ENCODE measurements around the gene FAM200A. TPM values are rescaled to one million over a fixed set of nuclear protein-coding genes. Genes with fewer than 3 reads are reported as not detected.

FAM200A gene
- total RNA-seq, 1 donor from 2014 or later: 21.1 TPM

GRCh38 chr7:99557940-99558305, 6.0 kb upstream of the FAM200A start:
- Mint-ChIP-seq H3K4me3 (peak overlapping the region; percentile 95), H3K27ac (peak overlapping the region; percentile 97), H3K36me3 (peaks cover 32% of the 10 kb centered on the region), H3K27me3 (ENCODE audit: insufficient read depth, low read depth) (peaks cover 3% of the 10 kb centered on the region), H3K4me1 (peaks cover 14% of the 10 kb centered on the region), H3K9me3 (no peaks in the 10 kb centered on the region)
- no peaks in the 10 kb centered on the region for H3K36me3 ChIP-seq
- H3K4me2 ChIP-seq: peak overlapping the region; percentile 82
- H3K79me2 ChIP-seq (ENCODE audit: low read depth): peaks cover 64% of the 10 kb centered on the region
- no peak for TF ChIP-seq CTCF (IDR thresholded peaks at IDR 0.05)
- no peak for TF ChIP-seq EZH2 (IDR thresholded peaks at IDR 0.05)
- TF ChIP-seq EZH2phosphoT487 (IDR thresholded peaks at IDR 0.05): no peak
- H3K9me3 ChIP-seq (ENCODE audit: low read depth): no peaks in the 10 kb centered on the region
- no peaks in the 10 kb centered on the region for H3K27me3 ChIP-seq
- peaks cover 14% of the 10 kb centered on the region for H3K4me1 ChIP-seq
- H3K27ac ChIP-seq: peak overlapping the region; percentile 93
- peaks cover 15% of the 10 kb centered on the region for H4K20me1 ChIP-seq (ENCODE audit: low read depth)
- H3K4me3 ChIP-seq: peak overlapping the region; percentile 95
- peaks cover 16% of the 10 kb centered on the region for H3F3A ChIP-seq (ENCODE audit: low read depth)
- peak overlapping the region; percentile 99 for H3K9ac ChIP-seq
- no peak for DNase-seq (ENCODE audit: low spot score)
- H2AFZ ChIP-seq (replicated peaks): peak overlapping the region; percentile 91

GRCh38 chr7:99557196-99557607, 5.3 kb upstream of the FAM200A start:
- no peak overlapping the region for H2AFZ ChIP-seq (replicated peaks)
- TF ChIP-seq EZH2 (IDR thresholded peaks at IDR 0.05): no peak
- no peak for TF ChIP-seq EZH2phosphoT487 (IDR thresholded peaks at IDR 0.05)
- no peak for TF ChIP-seq CTCF (IDR thresholded peaks at IDR 0.05)
- H3K9ac ChIP-seq: peak overlapping the region; percentile 99
- peaks cover 59% of the 10 kb centered on the region for H3K79me2 ChIP-seq (ENCODE audit: low read depth)
- peaks cover 14% of the 10 kb centered on the region for H3K4me1 ChIP-seq
- H4K20me1 ChIP-seq (ENCODE audit: low read depth): peaks cover 15% of the 10 kb centered on the region
- Mint-ChIP-seq H3K4me3 (peak overlapping the region; percentile 95), H3K27ac (peak overlapping the region; percentile 62), H3K9me3 (no peaks in the 10 kb centered on the region), H3K27me3 (ENCODE audit: insufficient read depth, low read depth) (peaks cover 3% of the 10 kb centered on the region), H3K36me3 (peaks cover 25% of the 10 kb centered on the region), H3K4me1 (peaks cover 10% of the 10 kb centered on the region)
- no peaks in the 10 kb centered on the region for H3K36me3 ChIP-seq
- H3K4me2 ChIP-seq: peak overlapping the region; percentile 82
- H3K9me3 ChIP-seq (ENCODE audit: low read depth): no peaks in the 10 kb centered on the region
- no peak overlapping the region for H3K27ac ChIP-seq
- no peaks in the 10 kb centered on the region for H3K27me3 ChIP-seq
- H3K4me3 ChIP-seq: peak overlapping the region; percentile 95
- peaks cover 16% of the 10 kb centered on the region for H3F3A ChIP-seq (ENCODE audit: low read depth)
- DNase-seq (ENCODE audit: low spot score): peak; percentile 16

DNA sequence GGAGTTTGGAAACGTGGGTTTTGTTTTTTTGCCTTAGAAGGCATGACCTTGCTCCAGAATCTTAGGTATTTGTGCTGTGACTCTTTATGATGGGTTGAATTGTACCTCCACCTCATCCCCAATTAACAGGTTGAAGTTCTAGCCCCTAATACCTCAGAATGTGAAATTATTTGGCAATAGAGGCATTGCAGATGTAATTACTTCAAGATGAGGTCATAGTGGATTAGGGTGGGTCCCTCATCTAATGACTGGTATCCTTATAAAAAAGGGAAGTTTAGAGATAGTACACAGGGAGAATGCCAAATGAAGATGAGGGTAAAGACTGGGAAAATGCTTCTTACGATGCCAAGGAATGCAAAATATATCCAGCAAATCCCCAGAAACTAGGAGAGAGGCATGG, 3.0 kb upstream of the FAM200A start:
- peaks cover 3% of the 10 kb centered on the region for H3K9me3 ChIP-seq (ENCODE audit: low read depth)
- H3K27me3 ChIP-seq: no peaks in the 10 kb centered on the region
- no peaks in the 10 kb centered on the region for H3K36me3 ChIP-seq
- peaks cover 20% of the 10 kb centered on the region for H3K4me1 ChIP-seq
- Mint-ChIP-seq H3K4me3 (no peak overlapping the region), H3K27me3 (ENCODE audit: insufficient read depth, low read depth) (peaks cover 3% of the 10 kb centered on the region), H3K27ac (no peak overlapping the region), H3K4me1 (peaks cover 19% of the 10 kb centered on the region), H3K36me3 (peaks cover 14% of the 10 kb centered on the region), H3K9me3 (peaks cover 5% of the 10 kb centered on the region)
- H3K79me2 ChIP-seq (ENCODE audit: low read depth): peaks cover 58% of the 10 kb centered on the region
- DNase-seq (ENCODE audit: low spot score): no peak
- no peak for TF ChIP-seq CTCF (IDR thresholded peaks at IDR 0.05)
- no peak for TF ChIP-seq EZH2phosphoT487 (IDR thresholded peaks at IDR 0.05)
- TF ChIP-seq EZH2 (IDR thresholded peaks at IDR 0.05): no peak
- peaks cover 7% of the 10 kb centered on the region for H4K20me1 ChIP-seq (ENCODE audit: low read depth)
- H2AFZ ChIP-seq (replicated peaks): no peak overlapping the region
- peak overlapping the region; percentile 39 for H3K9ac ChIP-seq
- no peak overlapping the region for H3K27ac ChIP-seq
- peaks cover 16% of the 10 kb centered on the region for H3F3A ChIP-seq (ENCODE audit: low read depth)
- no peak overlapping the region for H3K4me2 ChIP-seq
- H3K4me3 ChIP-seq: no peak overlapping the region
